IPS-NIHi7 (cell line): Measurements from ENCODE around the gene CUL5.
"Not testable (repeated sequence)": the region's sequence is repeated elsewhere in the genome, so short reads cannot be mapped to it uniquely, and the experiment has no call there.

ENCODE experiments used
- DNase-seq: peaks from one replicate; pipeline ENCODE4 v3.0.0; 2012; ENCODE audit warnings: mixed read lengths; ENCODE audit errors: extremely low spot score

The CUL5 gene

DNA sequence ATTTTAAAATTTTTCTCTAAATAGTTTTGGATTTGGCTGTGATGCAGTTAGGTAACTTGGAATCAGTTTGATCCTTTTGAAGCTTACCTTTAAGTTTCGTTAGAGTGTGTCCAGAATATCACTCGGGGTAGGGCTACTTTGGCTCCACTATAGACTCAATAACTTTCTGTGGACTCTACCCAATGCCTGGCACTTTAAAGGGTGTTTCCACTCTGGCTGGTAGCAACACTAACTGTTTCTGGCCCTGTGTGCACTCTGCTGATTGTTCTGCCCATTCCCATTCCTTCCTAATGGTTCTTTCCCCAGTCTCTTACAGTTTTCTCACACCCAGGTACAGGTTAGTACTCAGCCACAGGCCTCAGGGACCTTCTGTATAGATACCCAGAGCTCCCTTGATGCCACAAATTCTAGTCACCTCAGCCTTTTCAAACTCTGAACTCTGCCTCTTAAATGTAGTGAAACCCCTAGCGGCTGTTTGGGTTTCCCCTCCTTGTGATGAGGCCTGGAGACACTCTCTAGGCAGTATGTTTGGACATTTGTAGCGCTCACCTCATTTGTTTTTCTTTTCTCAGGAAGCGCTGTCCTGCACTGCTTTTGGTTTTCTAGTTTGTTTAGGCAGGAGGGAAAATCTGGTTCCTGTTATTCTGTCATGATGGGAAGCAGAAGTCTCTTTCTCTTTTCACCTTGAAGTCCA, 16.8 kb downstream of the CUL5 start:
- DNase-seq, result no peak

GRCh38 chr11:108027057-108027456, 18.4 kb downstream of the CUL5 start:
- no peak for DNase-seq

DNA sequence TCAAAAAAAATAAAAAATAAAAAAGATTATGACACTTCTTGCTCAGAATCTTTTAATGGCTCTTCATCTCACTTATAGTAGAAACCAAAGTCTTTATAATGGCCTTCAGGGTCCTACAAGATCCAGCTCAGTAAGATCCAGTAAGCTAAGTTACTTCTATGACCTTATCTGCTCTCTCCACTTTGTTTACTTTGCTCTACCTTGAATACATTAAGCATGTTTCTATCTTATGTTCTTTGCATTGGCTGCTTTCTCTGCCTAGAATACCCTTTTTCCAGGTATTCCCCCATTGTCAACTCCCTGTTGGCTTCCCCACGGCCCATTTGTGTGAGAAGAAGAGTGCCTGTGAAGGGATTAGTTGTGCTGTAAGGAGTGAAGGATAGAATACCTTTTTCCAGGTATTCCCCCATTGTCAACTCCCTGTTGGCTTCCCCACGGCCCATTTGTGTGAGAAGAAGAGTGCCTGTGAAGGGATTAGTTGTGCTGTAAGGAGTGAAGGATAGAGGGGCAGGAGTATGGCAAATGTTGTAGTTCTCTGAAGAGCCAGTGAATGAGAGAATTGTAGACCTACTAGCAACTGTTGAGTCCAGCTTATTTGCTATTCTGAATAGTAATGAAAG, 20.2 kb downstream of the CUL5 start:
- not testable (repeated sequence) for DNase-seq

GRCh38 chr11:108031604-108032003, 22.9 kb downstream of the CUL5 start:
- not testable (repeated sequence) for DNase-seq

DNA sequence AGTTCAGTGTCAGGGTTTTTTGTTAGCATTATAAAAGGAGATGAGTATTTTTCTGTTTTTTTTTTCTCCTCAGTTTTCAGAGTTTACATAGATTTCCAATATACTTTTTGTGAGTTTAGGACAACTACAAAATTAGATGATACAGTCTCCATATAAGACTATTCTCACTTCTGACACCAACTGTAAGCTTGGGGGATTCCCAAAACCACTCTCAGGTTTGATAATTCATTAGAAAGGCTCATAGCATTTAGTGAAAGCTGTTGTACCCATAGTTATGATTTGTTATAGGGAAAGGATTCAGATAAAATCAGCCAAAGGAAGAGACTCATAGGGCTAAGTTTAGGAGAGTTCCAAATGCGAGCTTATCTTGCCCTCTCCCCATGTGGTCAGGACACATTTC, 24.1 kb downstream of the CUL5 start:
- no peak for DNase-seq

DNA sequence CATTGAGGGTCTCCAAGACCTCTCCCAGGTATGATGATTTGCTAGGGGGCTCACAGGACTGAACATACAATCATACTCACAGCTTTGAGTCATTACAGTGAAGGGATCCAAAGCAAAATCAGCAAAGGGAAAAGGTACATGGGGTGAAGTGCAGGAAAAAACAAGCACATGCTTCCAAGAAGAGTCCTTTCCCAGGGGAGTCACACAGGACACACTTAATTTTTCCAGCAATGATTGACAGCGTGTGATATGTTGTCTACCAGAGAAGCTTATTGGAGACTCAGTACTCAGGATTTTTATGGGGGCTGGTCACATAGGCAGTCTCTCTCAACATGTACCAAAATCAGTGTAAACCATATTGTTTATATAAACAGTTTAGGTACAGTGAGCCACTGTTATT, 25.3 kb downstream of the CUL5 start:
- DNase-seq, result no peak

GRCh38 chr11:108034952-108035351, 26.3 kb downstream of the CUL5 start:
- DNase-seq, result no peak

- peak; percentile 13 for DNase-seq
Observed at GRCh38 chr11:108035690-108036089, 27.0 kb downstream of the CUL5 start.

GRCh38 chr11:108037211-108037610, 28.5 kb downstream of the CUL5 start:
- DNase-seq, result no peak

DNA sequence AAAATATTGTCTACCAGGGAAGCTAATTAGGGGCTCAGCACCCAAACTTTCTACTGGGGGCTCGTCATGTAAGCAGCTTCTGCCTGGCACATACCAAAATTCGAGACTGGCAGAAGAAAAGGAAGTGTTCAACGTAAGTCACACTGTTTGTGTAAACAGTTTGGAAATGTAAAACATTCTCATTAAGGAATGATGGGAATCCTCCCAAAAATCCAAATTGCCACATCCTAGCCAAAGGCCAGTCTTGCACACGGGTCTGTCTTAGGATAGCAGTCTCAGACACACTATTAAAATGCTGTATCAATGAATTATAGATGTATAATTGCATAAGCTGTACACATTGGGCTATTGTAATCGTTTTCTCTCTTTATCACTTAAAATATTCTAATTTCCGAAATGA, 28.9 kb downstream of the CUL5 start:
- DNase-seq, result no peak

DNA sequence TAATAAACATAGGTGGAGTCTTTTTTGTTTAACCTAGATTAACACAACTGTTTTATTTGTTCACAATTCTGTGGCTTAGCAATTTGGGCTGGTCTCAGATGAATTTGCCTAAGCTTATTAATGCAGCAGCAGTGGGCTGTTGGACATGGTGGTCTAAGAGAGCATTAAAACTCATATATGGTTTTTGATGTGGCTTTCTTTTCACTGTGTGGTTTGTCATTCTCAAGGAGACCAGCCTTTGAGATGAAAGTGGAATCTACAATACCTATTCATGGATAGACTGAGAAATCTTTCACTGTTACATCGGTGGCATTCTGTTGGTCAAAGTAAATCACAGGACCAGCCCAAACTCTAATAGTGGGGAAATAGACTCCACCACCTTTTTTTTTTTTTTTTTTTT, 39.6 kb downstream of the CUL5 start:
- DNase-seq, result no peak

DNA sequence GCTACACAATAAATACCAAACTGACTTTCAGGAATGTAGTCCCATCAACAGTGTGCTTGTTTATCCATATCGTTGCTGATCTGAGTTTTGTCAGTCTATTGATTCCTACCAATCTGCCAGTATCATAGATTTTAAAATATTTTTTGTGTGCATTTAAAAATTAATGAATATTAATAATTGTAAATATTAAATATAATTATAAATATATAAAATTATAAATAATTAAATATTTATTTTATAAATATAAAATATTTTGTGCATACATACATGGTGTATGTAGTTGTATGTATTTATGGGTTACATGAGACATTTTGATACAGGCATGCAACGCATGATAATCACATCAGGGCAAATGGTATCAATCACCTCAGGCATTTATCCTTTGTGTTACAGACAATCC, 53.6 kb downstream of the CUL5 start:
- DNase-seq, result no peak

DNA sequence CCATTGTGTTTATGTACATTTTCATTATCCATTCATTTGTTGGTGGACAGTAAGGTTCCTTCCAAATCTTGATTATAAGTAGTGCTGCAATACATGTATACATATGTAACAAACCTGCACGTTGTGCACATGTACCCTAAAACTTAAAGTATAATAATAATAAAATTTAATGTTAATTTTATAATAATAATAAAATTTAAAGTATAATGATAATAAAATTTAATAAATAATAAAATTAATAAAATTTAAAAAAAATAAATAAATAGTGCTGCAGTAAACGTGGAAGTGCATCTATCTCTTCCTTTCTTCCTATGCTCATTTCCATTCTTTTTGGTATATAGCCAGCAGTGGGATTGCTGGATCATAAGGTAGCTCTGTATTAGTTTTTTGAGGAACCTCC, 54.7 kb downstream of the CUL5 start:
- no peak for DNase-seq

GRCh38 chr11:108069947-108070346, 61.2 kb downstream of the CUL5 start:
- no peak for DNase-seq

- DNase-seq, result no peak
Observed at GRCh38 chr11:108084811-108085210, 76.1 kb downstream of the CUL5 start.

DNA sequence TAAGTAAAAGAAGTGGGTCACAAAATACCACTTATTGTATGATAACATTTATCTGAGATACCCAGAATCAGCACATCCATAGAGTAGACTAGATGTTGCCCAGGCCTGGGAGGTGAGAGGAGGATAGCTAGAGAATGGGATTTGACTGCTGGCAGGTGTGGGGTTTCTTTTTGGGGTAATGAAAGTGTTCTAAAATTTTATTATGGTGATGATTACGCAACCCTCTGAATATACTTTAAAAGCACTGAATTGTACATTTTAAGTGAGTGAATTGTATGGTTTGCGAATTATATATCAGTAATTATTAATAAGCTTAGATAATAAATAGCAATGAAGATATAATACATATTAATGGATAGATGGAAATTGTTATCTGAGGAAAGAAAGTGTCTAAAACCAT, 77.0 kb downstream of the CUL5 start:
- DNase-seq, result no peak

- no peak for DNase-seq
Observed at GRCh38 chr11:108092134-108092533, 83.4 kb downstream of the CUL5 start.

DNA sequence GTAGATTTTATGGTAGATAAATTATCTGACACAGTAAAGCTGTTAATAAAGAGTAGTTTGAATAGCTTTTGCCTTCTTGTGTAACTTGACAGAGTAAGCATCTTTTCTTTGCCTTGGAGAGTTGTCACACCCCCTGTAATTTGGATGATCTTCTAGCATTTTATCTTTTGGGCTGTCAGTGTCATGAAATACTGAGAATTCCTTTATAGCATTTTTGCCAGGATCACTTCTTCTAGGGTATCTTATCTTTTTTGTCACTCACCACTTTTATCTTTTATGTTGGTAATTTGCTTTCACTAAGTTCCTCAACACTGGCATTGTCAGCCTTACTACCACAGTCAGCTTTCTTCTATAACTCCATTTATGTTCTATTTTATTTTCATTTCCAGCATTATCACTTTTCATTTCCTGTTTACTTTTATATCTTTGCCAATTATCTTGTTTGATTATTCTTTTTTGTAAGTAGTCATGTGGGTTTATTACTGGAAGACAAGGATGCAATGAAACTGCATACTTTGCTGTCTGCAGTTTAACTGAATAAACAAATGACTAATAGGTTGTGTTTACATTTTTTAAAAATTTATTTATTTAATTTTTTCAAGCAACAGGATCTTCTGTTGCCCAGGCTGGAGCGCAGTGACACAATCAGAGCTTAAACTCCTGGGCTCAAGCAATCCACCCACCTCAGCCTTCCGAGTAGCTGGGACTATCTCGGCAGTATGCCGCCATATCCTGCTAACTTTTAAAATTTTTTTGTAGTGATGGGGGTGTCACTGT, 84.6 kb downstream of the CUL5 start:
- DNase-seq, result no peak

- no peak for DNase-seq
Observed at GRCh38 chr11:108097179-108097578, 88.5 kb downstream of the CUL5 start.

DNA sequence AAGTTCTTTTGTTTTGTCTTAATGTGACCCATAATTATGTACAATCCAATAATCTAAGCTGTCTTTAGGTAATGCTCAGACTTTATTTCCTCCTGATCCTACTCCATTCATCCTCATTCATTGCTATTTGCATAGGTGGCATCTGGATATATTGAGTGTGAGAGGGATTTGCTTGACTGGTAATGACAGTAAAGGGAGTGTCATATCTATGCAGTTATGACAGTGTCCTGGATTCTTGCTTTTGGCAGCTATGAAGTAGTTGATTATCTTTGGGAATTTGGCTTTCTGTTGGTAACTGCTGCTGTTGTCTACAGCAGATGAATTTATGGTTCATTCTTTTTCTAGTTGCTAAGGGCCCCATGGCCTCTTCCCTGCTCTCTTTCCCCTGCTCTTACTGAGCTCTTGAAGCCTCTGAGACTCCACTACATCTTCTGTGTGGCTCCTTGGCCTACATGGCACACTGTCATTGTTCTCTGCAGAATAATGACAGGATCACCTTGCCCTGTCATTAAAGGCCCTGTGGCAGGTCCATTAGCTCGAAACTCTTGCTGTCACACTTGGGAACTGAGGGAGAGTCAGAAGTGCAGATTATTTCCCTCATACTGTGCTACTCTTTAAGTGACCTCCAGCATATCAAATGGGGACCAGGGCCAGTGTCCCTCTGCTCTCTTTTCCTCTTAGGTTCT, 92.5 kb downstream of the CUL5 start:
- DNase-seq, result no peak

GRCh38 chr11:108111126-108111525, 102.4 kb downstream of the CUL5 start:
- DNase-seq, result no peak

GRCh38 chr11:108112057-108112456, 103.4 kb downstream of the CUL5 start:
- no peak for DNase-seq
